AG09319 (cell line): ENCODE data around the gene XG.
"Not testable (repeated sequence)": the region's sequence is repeated elsewhere in the genome, so short reads cannot be mapped to it uniquely, and the experiment has no call there.

ENCODE experiments used
- DNase-seq: peaks from one replicate; pipeline ENCODE4 v3.0.0-alpha.2; 2010; ENCODE audit warnings: low read depth; ENCODE audit errors: extremely low read depth
- TF ChIP-seq, protein P1 (sequence below): IDR thresholded peaks from 2 replicates; pipeline ENCODE4 v1.5.1; 2011; ENCODE audit warnings: low read depth, mild to moderate bottlenecking, inconsistent platforms, low read length, moderate library complexity

The XG gene

DNA sequence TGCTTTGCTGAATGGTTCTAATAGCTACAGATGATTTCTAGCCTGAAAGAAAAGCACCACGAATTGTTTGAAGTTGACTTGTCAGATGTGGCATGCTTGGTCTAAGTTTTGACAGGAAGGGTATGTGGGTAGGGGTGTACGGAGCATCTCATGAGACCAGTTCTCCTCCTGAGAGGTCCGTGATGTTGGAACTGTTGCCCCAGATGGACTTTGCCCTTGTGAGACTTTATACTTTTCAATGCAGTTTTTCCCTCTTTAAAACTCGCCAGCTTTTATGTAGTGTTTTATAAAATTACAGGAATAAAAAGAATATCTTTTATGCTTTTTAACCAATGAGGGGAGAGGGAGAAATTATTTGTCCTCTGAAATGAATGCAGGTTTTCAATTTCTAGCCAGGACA, 16.6 kb upstream of the XG start:
- TF ChIP-seq, protein P1, sequence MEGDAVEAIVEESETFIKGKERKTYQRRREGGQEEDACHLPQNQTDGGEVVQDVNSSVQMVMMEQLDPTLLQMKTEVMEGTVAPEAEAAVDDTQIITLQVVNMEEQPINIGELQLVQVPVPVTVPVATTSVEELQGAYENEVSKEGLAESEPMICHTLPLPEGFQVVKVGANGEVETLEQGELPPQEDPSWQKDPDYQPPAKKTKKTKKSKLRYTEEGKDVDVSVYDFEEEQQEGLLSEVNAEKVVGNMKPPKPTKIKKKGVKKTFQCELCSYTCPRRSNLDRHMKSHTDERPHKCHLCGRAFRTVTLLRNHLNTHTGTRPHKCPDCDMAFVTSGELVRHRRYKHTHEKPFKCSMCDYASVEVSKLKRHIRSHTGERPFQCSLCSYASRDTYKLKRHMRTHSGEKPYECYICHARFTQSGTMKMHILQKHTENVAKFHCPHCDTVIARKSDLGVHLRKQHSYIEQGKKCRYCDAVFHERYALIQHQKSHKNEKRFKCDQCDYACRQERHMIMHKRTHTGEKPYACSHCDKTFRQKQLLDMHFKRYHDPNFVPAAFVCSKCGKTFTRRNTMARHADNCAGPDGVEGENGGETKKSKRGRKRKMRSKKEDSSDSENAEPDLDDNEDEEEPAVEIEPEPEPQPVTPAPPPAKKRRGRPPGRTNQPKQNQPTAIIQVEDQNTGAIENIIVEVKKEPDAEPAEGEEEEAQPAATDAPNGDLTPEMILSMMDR, result no peak
- no peak for DNase-seq

DNA sequence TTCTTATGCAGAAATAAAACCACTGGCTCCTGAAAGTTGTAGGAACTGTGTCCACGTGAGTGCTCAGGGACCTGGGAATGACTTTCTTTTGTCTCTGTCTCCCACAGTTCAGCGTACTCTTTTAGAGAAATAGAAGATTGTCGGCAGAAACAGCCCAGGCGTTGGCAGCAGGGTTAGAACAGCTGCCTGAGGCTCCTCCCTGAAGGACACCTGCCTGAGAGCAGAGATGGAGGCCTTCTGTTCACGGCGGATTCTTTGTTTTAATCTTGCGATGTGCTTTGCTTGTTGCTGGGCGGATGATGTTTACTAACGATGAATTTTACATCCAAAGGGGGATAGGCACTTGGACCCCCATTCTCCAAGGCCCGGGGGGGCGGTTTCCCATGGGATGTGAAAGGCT, 11.2 kb upstream of the XG start:
- TF ChIP-seq, protein P1, result no peak
- no peak for DNase-seq

DNA sequence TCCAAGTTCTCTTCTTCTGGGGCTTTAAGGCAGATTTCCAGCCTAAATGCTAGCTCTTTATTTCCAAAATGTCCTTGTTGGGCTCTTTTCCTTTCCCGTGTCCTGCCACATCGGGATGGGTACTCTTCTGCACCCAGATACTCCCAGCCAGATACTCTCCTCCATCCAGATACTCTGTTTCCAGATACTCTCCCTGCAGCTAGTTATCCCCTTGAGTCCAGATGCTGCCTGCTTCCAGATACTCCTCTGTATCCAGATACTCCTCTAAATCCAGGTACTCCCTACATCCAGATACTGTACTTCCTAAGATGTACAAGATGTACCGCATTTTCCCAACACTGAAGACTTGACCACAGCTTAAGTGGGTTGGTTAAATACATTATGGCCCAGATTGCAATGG, 10.5 kb upstream of the XG start:
- TF ChIP-seq, protein P1, result no peak
- no peak for DNase-seq

DNA sequence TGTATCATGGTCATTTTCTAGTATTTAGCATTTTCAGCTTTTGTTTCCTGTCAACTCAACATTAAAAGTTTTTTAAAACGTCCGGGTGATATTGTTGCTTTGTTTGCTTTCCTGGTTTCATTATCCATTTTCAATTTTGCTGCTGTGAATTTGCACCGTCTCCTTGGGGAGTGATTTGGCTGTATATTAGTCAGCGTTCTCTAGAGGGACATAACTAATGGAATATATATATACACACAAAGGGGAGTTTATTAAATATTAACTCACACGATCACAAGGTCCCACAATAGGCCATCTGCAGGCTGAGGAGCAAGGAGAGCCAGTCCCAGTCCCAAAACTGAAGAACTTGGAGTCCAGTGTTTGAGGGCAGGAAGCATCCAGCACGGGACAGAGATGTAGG, 5.6 kb upstream of the XG start:
- DNase-seq, result not testable (repeated sequence)

DNA sequence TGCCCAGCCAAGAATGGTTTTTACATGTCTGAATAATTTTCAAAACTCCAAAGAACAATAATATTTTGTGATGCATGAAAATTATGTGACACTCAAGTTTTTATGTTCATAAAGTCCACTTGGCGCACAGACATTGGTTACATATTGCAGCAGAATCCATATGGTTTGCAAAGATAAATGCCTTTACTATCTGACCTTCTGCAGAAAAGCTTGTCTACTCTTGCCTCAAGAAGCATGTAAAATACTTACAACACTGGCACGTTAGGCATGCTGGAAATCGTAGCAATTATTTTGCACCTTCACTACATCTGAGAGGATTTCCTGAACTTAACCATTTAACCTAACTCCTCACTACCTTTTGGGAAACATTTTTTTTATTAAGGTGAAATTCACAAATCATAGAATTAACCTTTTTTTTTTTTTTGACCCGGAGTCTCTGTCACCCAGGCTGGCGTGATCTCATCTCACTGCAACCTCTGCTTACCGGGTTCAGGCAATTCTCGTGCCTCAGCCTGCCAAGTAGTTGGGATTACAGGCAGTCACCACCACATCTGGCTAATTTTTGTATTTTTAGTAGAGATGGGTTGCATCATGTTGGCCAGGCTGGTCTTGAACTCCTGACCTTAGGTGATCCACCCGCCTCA, 3.5 kb upstream of the XG start:
- DNase-seq, result no peak
- TF ChIP-seq, protein P1, result no peak

DNA sequence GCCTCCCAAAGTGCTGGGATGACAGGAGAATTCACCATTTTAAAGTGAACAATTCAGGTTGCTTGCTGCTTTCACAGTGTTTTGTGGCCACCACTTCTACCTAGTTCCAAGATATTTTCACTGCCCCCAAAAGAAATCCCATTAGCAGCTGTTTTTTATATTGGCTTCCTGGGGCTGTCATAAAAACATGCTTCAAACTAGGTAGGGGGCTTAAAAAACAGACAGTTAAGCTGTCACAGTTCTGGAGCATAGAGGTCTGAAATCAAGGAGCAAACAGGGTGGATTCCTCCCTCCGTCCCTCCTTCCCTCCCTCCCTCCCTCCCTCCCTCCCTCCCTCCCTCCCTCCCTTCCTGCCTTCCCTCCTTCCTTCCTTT, 3.0 kb upstream of the XG start:
- TF ChIP-seq, protein P1, result no peak
- no peak for DNase-seq

DNA sequence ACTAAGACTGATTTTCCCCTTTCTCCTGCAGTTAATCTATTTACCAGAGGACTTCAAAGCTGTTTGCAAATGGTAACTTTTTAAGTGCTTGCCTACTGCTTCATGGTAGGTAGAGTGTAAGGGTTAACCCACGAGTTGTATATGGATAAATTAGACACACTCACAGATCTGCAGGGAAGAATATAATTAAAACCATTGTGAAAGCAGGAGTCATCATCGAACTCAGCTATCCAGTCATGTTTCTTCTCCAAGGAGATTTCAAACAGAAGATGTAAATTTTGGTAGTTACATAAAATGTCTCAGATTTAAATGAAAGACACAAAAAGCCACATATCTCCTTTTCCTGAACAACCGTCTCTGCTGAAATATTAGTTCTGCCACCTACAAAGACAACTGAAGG, 549 bp upstream of the XG start:
- TF ChIP-seq, protein P1, result no peak
- DNase-seq, result no peak

DNA sequence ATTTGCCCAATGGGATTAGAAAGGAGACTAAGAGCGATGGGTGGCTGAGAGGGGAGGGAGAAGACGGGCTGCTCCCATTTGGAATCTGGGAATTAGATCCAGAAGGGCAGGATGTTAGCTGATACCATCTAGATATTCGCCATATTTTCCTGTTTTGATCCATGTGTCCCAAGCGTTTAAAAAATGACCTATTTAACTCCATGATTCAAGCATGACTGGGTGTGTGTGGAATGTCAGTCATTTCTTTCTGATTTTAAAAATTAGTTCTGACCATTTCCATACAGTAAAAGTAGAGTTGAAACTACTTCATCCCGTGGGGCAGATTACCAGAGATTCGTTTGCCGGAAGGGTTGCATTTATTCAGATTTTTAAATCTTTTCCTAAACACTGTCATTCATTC, 601 bp downstream of the XG start:
- DNase-seq, result not testable (repeated sequence)

DNA sequence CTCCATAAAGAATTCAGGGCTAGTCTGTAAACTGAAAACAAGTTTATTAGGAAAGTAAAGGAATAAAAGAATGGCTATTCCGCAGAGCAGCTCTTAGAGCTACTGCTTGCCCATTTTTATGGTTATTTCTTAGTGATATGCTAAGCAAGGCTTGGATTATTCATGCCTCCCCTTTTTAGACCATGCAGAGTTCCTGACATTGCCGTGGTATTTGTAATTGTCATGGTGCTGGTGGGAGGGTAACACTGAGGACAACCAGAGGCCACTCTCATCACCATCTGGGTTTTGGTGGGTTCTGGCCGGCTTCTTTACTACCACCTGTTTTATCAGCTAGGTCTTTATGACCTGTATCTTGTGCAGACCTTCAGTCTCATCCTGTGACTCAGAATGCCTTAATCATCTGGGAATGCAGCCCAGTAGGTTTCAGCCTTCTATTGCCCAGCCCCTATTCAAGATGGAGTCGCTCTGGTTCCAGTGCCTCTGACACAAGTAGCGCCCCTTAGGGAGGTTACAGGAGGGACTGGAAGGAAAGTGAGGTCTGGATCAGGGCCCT, 3.4 kb downstream of the XG start:
- not testable (repeated sequence) for DNase-seq
